ENCODE results near the gene CRAMP1. TPM values are rescaled to one million over a fixed set of nuclear protein-coding genes. Genes with fewer than 3 reads are reported as not detected.

The CRAMP1 gene
- total RNA-seq, 1 experiment from 2014 or later = 22.9 TPM

DNA sequence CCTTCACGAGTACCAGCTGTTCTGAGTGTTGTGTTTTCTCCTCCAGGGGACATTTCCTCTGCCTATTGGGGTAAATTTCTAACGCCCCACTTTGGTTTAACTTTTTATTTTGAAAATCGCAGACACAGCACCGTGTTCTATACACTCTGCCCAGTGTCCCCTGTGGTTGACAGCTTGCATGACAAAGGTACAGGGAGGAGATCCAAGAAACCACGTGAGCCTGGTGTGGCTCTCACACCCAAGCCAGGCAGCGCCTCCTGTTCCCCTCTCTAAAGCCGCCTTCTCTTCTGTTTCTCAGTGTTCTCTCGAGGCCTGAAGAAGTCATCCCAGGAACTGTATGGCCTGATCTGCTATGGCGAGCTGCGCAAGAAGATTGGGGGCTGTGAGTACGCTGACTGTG, 25.4 kb downstream of the CRAMP1 start (continued):
- TF ChIP-seq POLR2AphosphoS5 (IDR thresholded peaks at IDR 0.05; ENCODE audit: low read depth, low read length) = no peak
- no peak for TF ChIP-seq SRF (IDR thresholded peaks at IDR 0.05; ENCODE audit: low read depth)
- no peak for TF ChIP-seq JUND (IDR thresholded peaks at IDR 0.05)
- no peak for TF ChIP-seq EZH2 (IDR thresholded peaks at IDR 0.05)
- TF ChIP-seq ZNF274 (IDR thresholded peaks at IDR 0.05; ENCODE audit: low read depth, low read length) = no peak
- TF ChIP-seq CBX3 (IDR thresholded peaks at IDR 0.05; ENCODE audit: low read depth) = no peak
- TF ChIP-seq RAD21 (IDR thresholded peaks at IDR 0.05; ENCODE audit: low read depth) = no peak
- no peak for TF ChIP-seq TCF7L2 (IDR thresholded peaks at IDR 0.05; ENCODE audit: borderline replicate concordance, extremely low read depth, insufficient read depth, insufficient read length)
- TF ChIP-seq ZFX (IDR thresholded peaks at IDR 0.05) = no peak

DNA sequence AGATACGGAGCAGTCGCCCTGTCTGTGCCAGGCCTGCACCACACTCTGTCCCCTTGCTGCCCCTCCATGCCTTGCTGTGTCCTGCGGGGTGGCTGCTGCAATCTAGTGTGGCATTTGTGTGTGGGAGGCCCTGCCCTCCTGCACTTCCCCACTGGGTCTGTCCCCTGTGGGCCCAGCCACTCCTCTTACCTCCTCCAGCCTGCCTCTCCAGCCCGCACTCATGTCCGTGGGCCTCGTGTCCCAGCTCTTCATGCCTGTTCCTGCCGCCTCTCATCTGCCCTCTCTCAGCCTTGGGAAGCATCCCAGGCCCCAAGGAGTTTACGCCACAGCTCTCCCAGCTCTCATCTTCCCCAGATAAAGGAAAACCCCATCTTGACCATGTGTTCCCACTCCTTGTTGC, 26.6 kb downstream of the CRAMP1 start:
- Histone ChIP-seq H3K9ac (ENCODE audit: low read length) (no peak overlapping the region), H3K9me2 (ENCODE audit: insufficient read depth) (no peaks in the 10 kb centered on the region), H3K27ac (ENCODE audit: low read depth, low read length) (no peak overlapping the region), H3K4me1 (ENCODE audit: control insufficient read depth in 1 of 2, insufficient read depth in 2 of 2, low read length in 2 of 2) (no peaks in the 10 kb centered on the region), H3K79me2 (ENCODE audit: insufficient read depth, low read length) (peaks cover 20% of the 10 kb centered on the region), H3K27me3 (ENCODE audit: insufficient read depth, low read length) (no peaks in the 10 kb centered on the region), H3K4me3 (replicated peaks in 1 of 2; ENCODE audit: low read depth in 1 of 2, low read length in 2 of 2) (no peak overlapping the region), H3K9me3 (ENCODE audit: control insufficient read depth in 1 of 2, insufficient read depth in 1 of 2, low read depth in 1 of 2, low read length in 2 of 2) (no peaks in the 10 kb centered on the region), H3K36me3 (ENCODE audit: control insufficient read depth in 1 of 2, insufficient read depth in 2 of 2, low read length in 2 of 2) (peaks cover 17 to 33% of the 10 kb centered on the region in 2 experiments), H3K4me2 (ENCODE audit: low read length) (no peak overlapping the region), H2AFZ (ENCODE audit: low read depth, low read length, poor library complexity, severe bottlenecking) (no peak overlapping the region), H4K20me1 (ENCODE audit: insufficient read depth) (no peaks in the 10 kb centered on the region)
- POLR2A ChIA-PET = no interaction called here
- intact Hi-C loops (cut with micrococcal nuclease) = no loop called here
- no TSS peak for BruUV-seq (replicated peaks)
- DNase-seq (ENCODE audit: low read depth, low spot score) = no peak
- RAD21 ChIA-PET (ENCODE audit: low non-redundant PET in 1 of 2, low total read pairs in 2 of 2, uncharacterized antibody in 2 of 2, unreplicated experiment in 2 of 2) = no interaction called here
- CTCF ChIA-PET = no interaction called here
- no peak for ATAC-seq
- TF ChIP-seq EZH2 (IDR thresholded peaks at IDR 0.05) = no peak
- TF ChIP-seq POLR2AphosphoS5 (IDR thresholded peaks at IDR 0.05; ENCODE audit: low read depth, low read length) = no peak
- no peak for TF ChIP-seq CBX3 (IDR thresholded peaks at IDR 0.05; ENCODE audit: low read depth)
- no peak for TF ChIP-seq SRF (IDR thresholded peaks at IDR 0.05; ENCODE audit: low read depth)
- no peak for TF ChIP-seq SP1 (IDR thresholded peaks at IDR 0.05; ENCODE audit: low read depth)
- TF ChIP-seq ELF1 (IDR thresholded peaks at IDR 0.05; ENCODE audit: borderline replicate concordance, low read depth) = no peak
- no peak for TF ChIP-seq ZFX (IDR thresholded peaks at IDR 0.05)
- TF ChIP-seq EGR1 (IDR thresholded peaks at IDR 0.05; ENCODE audit: low read depth) = no peak
- no peak for TF ChIP-seq POLR2A (IDR thresholded peaks at IDR 0.05; ENCODE audit: borderline replicate concordance, extremely low read depth, insufficient read depth, insufficient read length)
- TF ChIP-seq, protein P1, sequence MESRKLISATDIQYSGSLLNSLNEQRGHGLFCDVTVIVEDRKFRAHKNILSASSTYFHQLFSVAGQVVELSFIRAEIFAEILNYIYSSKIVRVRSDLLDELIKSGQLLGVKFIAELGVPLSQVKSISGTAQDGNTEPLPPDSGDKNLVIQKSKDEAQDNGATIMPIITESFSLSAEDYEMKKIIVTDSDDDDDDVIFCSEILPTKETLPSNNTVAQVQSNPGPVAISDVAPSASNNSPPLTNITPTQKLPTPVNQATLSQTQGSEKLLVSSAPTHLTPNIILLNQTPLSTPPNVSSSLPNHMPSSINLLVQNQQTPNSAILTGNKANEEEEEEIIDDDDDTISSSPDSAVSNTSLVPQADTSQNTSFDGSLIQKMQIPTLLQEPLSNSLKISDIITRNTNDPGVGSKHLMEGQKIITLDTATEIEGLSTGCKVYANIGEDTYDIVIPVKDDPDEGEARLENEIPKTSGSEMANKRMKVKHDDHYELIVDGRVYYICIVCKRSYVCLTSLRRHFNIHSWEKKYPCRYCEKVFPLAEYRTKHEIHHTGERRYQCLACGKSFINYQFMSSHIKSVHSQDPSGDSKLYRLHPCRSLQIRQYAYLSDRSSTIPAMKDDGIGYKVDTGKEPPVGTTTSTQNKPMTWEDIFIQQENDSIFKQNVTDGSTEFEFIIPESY (IDR thresholded peaks at IDR 0.05; ENCODE audit: extremely low read depth, insufficient replicate concordance, low read length) = no peak
- TF ChIP-seq FOSL1 (IDR thresholded peaks at IDR 0.05; ENCODE audit: low read depth) = no peak
- TF ChIP-seq YY1 (IDR thresholded peaks at IDR 0.05; ENCODE audit: extremely low read depth, insufficient replicate concordance, low read depth, low read length) = no peak
- TF ChIP-seq EZH2phosphoT487 (IDR thresholded peaks at IDR 0.05; ENCODE audit: borderline replicate concordance) = no peak
- no peak for TF ChIP-seq CEBPB (IDR thresholded peaks at IDR 0.05; ENCODE audit: low read depth)
- TF ChIP-seq, protein P2, sequence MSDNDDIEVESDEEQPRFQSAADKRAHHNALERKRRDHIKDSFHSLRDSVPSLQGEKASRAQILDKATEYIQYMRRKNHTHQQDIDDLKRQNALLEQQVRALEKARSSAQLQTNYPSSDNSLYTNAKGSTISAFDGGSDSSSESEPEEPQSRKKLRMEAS (IDR thresholded peaks at IDR 0.05) = no peak
- TF ChIP-seq, protein P3, sequence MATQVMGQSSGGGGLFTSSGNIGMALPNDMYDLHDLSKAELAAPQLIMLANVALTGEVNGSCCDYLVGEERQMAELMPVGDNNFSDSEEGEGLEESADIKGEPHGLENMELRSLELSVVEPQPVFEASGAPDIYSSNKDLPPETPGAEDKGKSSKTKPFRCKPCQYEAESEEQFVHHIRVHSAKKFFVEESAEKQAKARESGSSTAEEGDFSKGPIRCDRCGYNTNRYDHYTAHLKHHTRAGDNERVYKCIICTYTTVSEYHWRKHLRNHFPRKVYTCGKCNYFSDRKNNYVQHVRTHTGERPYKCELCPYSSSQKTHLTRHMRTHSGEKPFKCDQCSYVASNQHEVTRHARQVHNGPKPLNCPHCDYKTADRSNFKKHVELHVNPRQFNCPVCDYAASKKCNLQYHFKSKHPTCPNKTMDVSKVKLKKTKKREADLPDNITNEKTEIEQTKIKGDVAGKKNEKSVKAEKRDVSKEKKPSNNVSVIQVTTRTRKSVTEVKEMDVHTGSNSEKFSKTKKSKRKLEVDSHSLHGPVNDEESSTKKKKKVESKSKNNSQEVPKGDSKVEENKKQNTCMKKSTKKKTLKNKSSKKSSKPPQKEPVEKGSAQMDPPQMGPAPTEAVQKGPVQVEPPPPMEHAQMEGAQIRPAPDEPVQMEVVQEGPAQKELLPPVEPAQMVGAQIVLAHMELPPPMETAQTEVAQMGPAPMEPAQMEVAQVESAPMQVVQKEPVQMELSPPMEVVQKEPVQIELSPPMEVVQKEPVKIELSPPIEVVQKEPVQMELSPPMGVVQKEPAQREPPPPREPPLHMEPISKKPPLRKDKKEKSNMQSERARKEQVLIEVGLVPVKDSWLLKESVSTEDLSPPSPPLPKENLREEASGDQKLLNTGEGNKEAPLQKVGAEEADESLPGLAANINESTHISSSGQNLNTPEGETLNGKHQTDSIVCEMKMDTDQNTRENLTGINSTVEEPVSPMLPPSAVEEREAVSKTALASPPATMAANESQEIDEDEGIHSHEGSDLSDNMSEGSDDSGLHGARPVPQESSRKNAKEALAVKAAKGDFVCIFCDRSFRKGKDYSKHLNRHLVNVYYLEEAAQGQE (IDR thresholded peaks at IDR 0.05; ENCODE audit: low read depth) = no peak
